HepG2 (cell line): ENCODE results near the gene LGI2. TPM values are rescaled to one million over a fixed set of nuclear protein-coding genes. Genes with fewer than 3 reads are reported as not detected.

Source experiments
- ATAC-seq: fragments of 200-7000 bp; cut with Tn5 transposase; 3 replicates; pipeline ENCODE4 v1.9.1; 2020; ENCODE audit warnings: mild to moderate bottlenecking, moderate library complexity
- BruUV-seq: library from RNA; stranded (reverse); fragments of 400-500 nt; replicated peaks from 2 replicates; lab custom pipeline; 2021; lab: Mats Ljungman, UMichigan
- CTCF ChIA-PET: fragments of 300-600 bp; formaldehyde crosslinking; extraction: SDS; loops from one replicate; lab custom pipeline; 2021; ENCODE audit warnings: low total read pairs, inconsistent platforms, low intra/inter-chr PET ratio; lab: Yijun Ruan, JAX
- POLR2A ChIA-PET: fragments of 350-600 bp; sonication (Branson Sonifier 250); formaldehyde crosslinking; loops from one replicate; lab custom pipeline; 2020; ENCODE audit warnings: antibody characterized with exemption, inconsistent platforms; lab: Yijun Ruan, JAX
- DNase-seq: peaks from one replicate; pipeline ENCODE4 v3.0.0-alpha.2; 2015; ENCODE audit warnings: low spot score
- FAIRE-seq: peaks from 3 replicates; lab custom pipeline; 2011; peaks lifted over from hg19 to GRCh38; lab: Jason Lieb, UNC
- H2AFZ ChIP-seq: one replicate; pipeline ENCODE4 v1.6.1; 2011; ENCODE audit warnings: low read length, inconsistent platforms
- H3K27ac ChIP-seq: fragments of 300-600 bp; 3 replicates; pipeline ENCODE4 v1.8.0; 2011; ENCODE audit warnings: mixed run types, mild to moderate bottlenecking, mixed read lengths, low read length, inconsistent platforms; ENCODE audit not compliant: insufficient read depth; ENCODE audit errors: extremely low read length
- H3K27me3 ChIP-seq, 2 experiments: fragments of 200-600 bp in 1 of 2; 2 replicates in 1 of 2; 3 replicates in 1 of 2; pipeline versions ENCODE4 v1.6.0 to v1.8.0; 2011; ENCODE audit warnings: low read length in 2 of 2, mild to moderate bottlenecking in 2 of 2, moderate library complexity in 2 of 2, inconsistent platforms in 1 of 2; ENCODE audit not compliant: insufficient read depth in 2 of 2, control insufficient read depth in 1 of 2
- H3K36me3 ChIP-seq, 2 experiments: fragments of 200-600 bp in 1 of 2; replicated peaks in 1 of 2; 2 replicates in 1 of 2; 3 replicates in 1 of 2; pipeline versions ENCODE4 v1.5.1 to v1.8.0; 2011; ENCODE audit warnings: low read length in 2 of 2, inconsistent platforms in 1 of 2; ENCODE audit not compliant: insufficient read depth in 2 of 2, control insufficient read depth in 1 of 2
- H3K4me1 ChIP-seq: 2 replicates; pipeline ENCODE4 v1.5.1; 2012; ENCODE audit warnings: low read length, inconsistent platforms; ENCODE audit not compliant: insufficient read depth
- H3K4me2 ChIP-seq: 2 replicates; pipeline ENCODE4 v1.6.0; 2011; ENCODE audit warnings: low read depth, low read length, inconsistent platforms
- H3K4me3 ChIP-seq, 3 experiments: fragments of 200-600 bp in 1 of 3; sonication (generic), shearing (Covaris generic) in 1 of 3; replicated peaks in 1 of 3; 2 replicates each; pipeline ENCODE4 v1.5.1; 2011 to 2016; ENCODE audit warnings: low read length in 3 of 3, inconsistent platforms in 2 of 3, low read depth in 2 of 3, mild to moderate bottlenecking in 2 of 3, control low read depth in 1 of 3, mixed read lengths in 1 of 3; ENCODE audit not compliant: insufficient read depth in 1 of 3
- H3K79me2 ChIP-seq: one replicate; pipeline ENCODE4 v1.6.1; 2011; ENCODE audit warnings: low read length, inconsistent platforms; ENCODE audit not compliant: insufficient read depth
- H3K9ac ChIP-seq: 2 replicates; pipeline ENCODE4 v1.6.0; 2011; ENCODE audit warnings: mild to moderate bottlenecking, low read depth, low read length, inconsistent platforms; ENCODE audit not compliant: insufficient read depth
- H3K9me3 ChIP-seq: 2 replicates; pipeline ENCODE4 v1.5.1; 2012; ENCODE audit warnings: mild to moderate bottlenecking, low read length
- H4K20me1 ChIP-seq: 2 replicates; pipeline ENCODE4 v1.6.0; 2011; ENCODE audit warnings: inconsistent platforms, mild to moderate bottlenecking, low read length, moderate library complexity; ENCODE audit not compliant: insufficient read depth
- ARID2 ChIP-seq: sonication (generic); formaldehyde crosslinking; IDR thresholded peaks from 2 replicates; pipeline ENCODE4 v1.8.1; 2022; ENCODE audit warnings: mild to moderate bottlenecking, missing genetic modification reagents, borderline replicate concordance
- CSRNP2 ChIP-seq: sonication (generic); formaldehyde crosslinking; conservative IDR thresholded peaks from 2 replicates; pipeline ENCODE4 v1.8.0; 2022; ENCODE audit warnings: low read depth, missing genetic modification reagents
- HDAC2 ChIP-seq: sonication (generic); formaldehyde crosslinking; IDR thresholded peaks from 2 replicates; pipeline ENCODE4 v1.4.0; 2020; ENCODE audit warnings: missing genetic modification reagents
- MIER2 ChIP-seq: IDR thresholded peaks from 2 replicates; pipeline ENCODE4 v1.6.1; 2016; ENCODE audit warnings: missing biosample characterization, missing genetic modification reagents
- NONO ChIP-seq, 2 experiments: fragments of 450-650 bp in 1 of 2; sonication (generic) in 1 of 2; formaldehyde crosslinking in 1 of 2; IDR thresholded peaks in 1 of 2; conservative IDR thresholded peaks in 1 of 2; 2 replicates each; pipeline versions ENCODE4 v1.6.1 to v1.8.0; 2017 to 2022; ENCODE audit warnings: mild to moderate bottlenecking in 1 of 2, missing genetic modification reagents in 1 of 2, moderate library complexity in 1 of 2
- PHF5A ChIP-seq: IDR thresholded peaks from one replicate; pipeline ENCODE4 v1.6.1; 2018; ENCODE audit warnings: low read depth, missing genetic modification reagents; ENCODE audit not compliant: unreplicated experiment
- REXO4 ChIP-seq: sonication (generic); formaldehyde crosslinking; IDR thresholded peaks from 2 replicates; pipeline ENCODE4 v1.8.0; 2022; ENCODE audit warnings: missing genetic modification reagents, mild to moderate bottlenecking, borderline replicate concordance
- ZNF543 ChIP-seq: sonication (generic); formaldehyde crosslinking; IDR thresholded peaks from 2 replicates; pipeline ENCODE4 v1.4.0; 2020; ENCODE audit warnings: mild to moderate bottlenecking, missing genetic modification reagents
- ZNF883 ChIP-seq: sonication (generic); formaldehyde crosslinking; IDR thresholded peaks from 2 replicates; pipeline ENCODE4 v1.5.1; 2020; ENCODE audit warnings: mild to moderate bottlenecking, missing genetic modification reagents; ENCODE audit errors: not compliant biosample characterization
- WGBS: methylation state at CpG from one replicate; pipeline ENCODE4 v1.1.6; 2017; ENCODE audit warnings: low lambda C conversion rate; 5-methylcytosine and 5-hydroxymethylcytosine counted together
- in situ Hi-C: cut with HindIII; loops from 2 replicates; pipeline ENCODE4 v1.10.0; 2017; ENCODE audit warnings: low pct_unique_long_range_greater_than_20kb; ENCODE audit not compliant: extremely low pct_ligation_motif_present
- intact Hi-C: fragments of 100-400 bp; cut with micrococcal nuclease; formaldehyde crosslinking; loops from one replicate; pipeline ENCODE4 v1.10.0; 2022; ENCODE audit not compliant: unreplicated experiment
- polyA plus RNA-seq, 8 experiments: library from polyadenylated mRNA; depleted of rRNA in 3 of 8; stranded (reverse) in 7 of 8; unstranded in 1 of 8; fragments of >200 nt; fragmentation: Illumina TruSeq in 4 of 8; extraction: Trizol in 4 of 8; gene quantifications; 2 replicates each; pipeline versions ENCODE4 v1.2.1 to v1.2.3, GENCODE V29; 2011 to 2016; ENCODE audit warnings: low read depth in 4 of 8, missing spikeins in 1 of 8, mixed read lengths in 1 of 8; ENCODE audit not compliant: insufficient read depth in 1 of 8
- total RNA-seq, 5 experiments: library from RNA; depleted of rRNA; stranded (reverse); fragments of >200 nt; fragmentation: Illumina TruSeq; extraction: Trizol; gene quantifications; 2 replicates each; pipeline ENCODE4 v1.2.3, GENCODE V29; 2016; ENCODE audit warnings: low read depth in 1 of 5

The LGI2 gene
- total and polyA plus RNA-seq, 2 of the 13 experiments (the other 11 are each of a cell fraction or from before 2014, with no cell fraction given) = not detected

GRCh38 chr4:24975510-24975909 is 55.2 kb downstream of the LGI2 start:
- in situ Hi-C loops (loop anchor here (25.0 kb wide), 2 partner anchors 387 to 488 kb away; no protein-coding TSS in a partner anchor), intact Hi-C loops (loop anchor here (10.0 kb wide), 1 partner anchor 491 kb away; no protein-coding TSS in a partner anchor)
- no peak overlapping the region for H3K27ac ChIP-seq
- no peaks in the 10 kb centered on the region for H3K9me3 ChIP-seq
- TF ChIP-seq PHF5A (CRISPR knock-in tag) = no peak
- no peak for TF ChIP-seq NONO (IDR thresholded peaks at IDR 0.05)
- no peak for TF ChIP-seq NONO (CRISPR knock-in tag; conservative IDR thresholded peaks at IDR 0.05)
- no peak for TF ChIP-seq MIER2 (CRISPR knock-in tag)
- TF ChIP-seq ZNF883 (CRISPR knock-in tag) = no peak
- no peak for TF ChIP-seq HDAC2 (CRISPR knock-in tag)
- TF ChIP-seq REXO4 = no peak
- no peak for TF ChIP-seq CSRNP2 (CRISPR knock-in tag)
- no peak for TF ChIP-seq ARID2 (CRISPR knock-in tag)
- TF ChIP-seq ZNF543 (CRISPR knock-in tag) = no peak
- TF ChIP-seq, all 625 proteins: peak for 0
- no peak for FAIRE-seq
- Histone ChIP-seq H4K20me1 (no peaks in the 10 kb centered on the region), H3K36me3 (no peaks in the 10 kb centered on the region), H2AFZ (no peak overlapping the region), H3K9ac (no peak overlapping the region), H3K4me3 (no peak overlapping the region), H3K4me1 (peaks cover 14% of the 10 kb centered on the region), H3K4me2 (no peak overlapping the region), H3K79me2 (no peaks in the 10 kb centered on the region), H3K27me3 (peaks cover 0 to 32% of the 10 kb centered on the region in 2 experiments; a peak in 1 of 5 replicates)
- no peak for DNase-seq
- ChIA-PET POLR2A (no interaction called here), CTCF (no interaction called here)
- no TSS peak for BruUV-seq
- WGBS = 5% methylated on average over 4 of the region's 4 CpGs
- ATAC-seq = no peak
